ENCODE data around the gene TMEM62. TPM values are rescaled to one million over a fixed set of nuclear protein-coding genes. Genes with fewer than 3 reads are reported as not detected.

The TMEM62 gene
- total and polyA plus RNA-seq, 9 of the 15 experiments (the other 6 are each of a cell fraction or from before 2014, with no cell fraction given) = 4.4 to 16.6 (median 11.1) TPM

- Histone ChIP-seq H3K27ac (ENCODE audit: extremely low read depth, low read depth, low read length) (no peak overlapping the region), H3K36me3 (ENCODE audit: control insufficient read depth, insufficient read depth, low read length) (no peaks in the 10 kb centered on the region), H4K20me1 (replicated peaks; ENCODE audit: control insufficient read depth, insufficient read depth, low read length) (no peaks in the 10 kb centered on the region), H3K9ac (ENCODE audit: insufficient read depth in 1 of 2, low read depth in 2 of 2, low read length in 2 of 2) (no peak overlapping the region), H3K79me2 (ENCODE audit: control insufficient read depth, insufficient read depth, low read length) (no peaks in the 10 kb centered on the region), H3K9me3 (replicated peaks; ENCODE audit: control insufficient read depth, insufficient read depth, low read depth, low read length) (no peaks in the 10 kb centered on the region), H3K9me1 (ENCODE audit: control insufficient read depth, insufficient read depth, low read length) (no peaks in the 10 kb centered on the region), H3K4me2 (ENCODE audit: insufficient read depth, low read length) (no peak overlapping the region), H3K4me3 (no peak overlapping the region), H3K27me3 (ENCODE audit: control insufficient read depth in 2 of 2, insufficient read depth in 2 of 2, low read length in 2 of 2) (no peaks in the 10 kb centered on the region), H3K4me1 (replicated peaks in 1 of 2; ENCODE audit: control insufficient read depth in 2 of 2, insufficient read depth in 2 of 2, low read length in 2 of 2) (peaks cover 11 to 20% of the 10 kb centered on the region in 2 experiments; a peak in 4 of 5 replicates), H2AFZ (ENCODE audit: low read depth, low read length) (no peak overlapping the region)
- CTCF ChIA-PET (ENCODE audit: low intra/inter-chr PET ratio) = no interaction called here
- DNase-seq (ENCODE audit: extremely low read depth in 1 of 4, low spot score in 3 of 4) = no peak
- POLR2A ChIA-PET = interaction anchor here (0.7 kb wide), 1 partner anchor 9 kb away, joined by 7 read pairs; no protein-coding TSS in a partner anchor
- WGBS (ENCODE audit: insufficient coverage, low coverage, missing lambda C conversion rate) = 71% methylated on average over 3 of the region's 3 CpGs
- in situ Hi-C loops (cut with MboI) (no loop called here), intact Hi-C loops (cut with micrococcal nuclease) (no loop called here)
- TF ChIP-seq ZNF253 (CRISPR knock-in tag; conservative IDR thresholded peaks at IDR 0.05) (no peak), MLLT1 (IDR thresholded peaks at IDR 0.05) (no peak), THAP7 (CRISPR knock-in tag; IDR thresholded peaks at IDR 0.05) (no peak), SOX6 (IDR thresholded peaks at IDR 0.05) (no peak), ZSCAN32 (CRISPR knock-in tag; IDR thresholded peaks at IDR 0.05) (no peak), FOXA3 (CRISPR knock-in tag; conservative IDR thresholded peaks at IDR 0.05 in 1 of 2, IDR thresholded peaks at IDR 0.05 in 1 of 2) (peak in 1 of 2 experiments; percentile 70; a peak in 1 of 4 replicates), ZNF133 (CRISPR knock-in tag; IDR thresholded peaks at IDR 0.05) (no peak), ZNF316 (IDR thresholded peaks at IDR 0.05) (peak; percentile 61)
- BruUV-seq (replicated peaks) = no TSS peak
- ATAC-seq = no peak
- FAIRE-seq = no peak
Observed at GRCh38 chr15:43232289-43232874, 99.0 kb downstream of the TMEM62 start.

Small RNAs within 50 kb of the gene (small RNA-seq; reads per million reads assigned to genes)
- not detected for gene AC068724.2

Other genes with a start within 250 kb of the TMEM62 start
Only the 7 nearest of the 9 such genes appear.
- gene TTBK2, start 212.8 kb upstream of the TMEM62 start, total RNA-seq (2014; rRNA removed) = 3.7 and 4.4 TPM in 2 replicates
- gene TTBK2, start 212.8 kb upstream of the TMEM62 start, total RNA-seq (2014; rRNA removed; fragmentation: Illumina TruSeq; extraction: Trizol) = 7.0 and 7.1 TPM in 2 replicates
- gene TTBK2, start 212.8 kb upstream of the TMEM62 start, total RNA-seq (2015; rRNA removed; fragmentation: Illumina TruSeq; extraction: Trizol) = 5.7 and 6.1 TPM in 2 replicates
- gene TTBK2, start 212.8 kb upstream of the TMEM62 start, total RNA-seq (2021) = 8.0 and 8.5 TPM in 2 replicates
- 6.4 and 7.9 TPM in 2 replicates for gene TTBK2, start 212.8 kb upstream of the TMEM62 start, polyA plus RNA-seq (2011; rRNA removed)
- gene TTBK2, start 212.8 kb upstream of the TMEM62 start, polyA plus RNA-seq (2014; fragmentation: Illumina TruSeq; extraction: Trizol) = 4.1 and 4.8 TPM in 2 replicates
- 1 to 10 TPM in 1 of 2 experiments, under 1 TPM in 1; 0.89 to 1.2 TPM for gene TTBK2, start 212.8 kb upstream of the TMEM62 start, polyA plus RNA-seq (2014; fragmentation: Nextera tagmentation; extraction: Ambion mirVana)
- 3.2 and 4.0 TPM in 2 replicates for gene TTBK2, start 212.8 kb upstream of the TMEM62 start, polyA plus RNA-seq (2014; rRNA removed)
- gene UBR1, start 27.5 kb upstream of the TMEM62 start, total RNA-seq (2014; rRNA removed) = 15.3 and 20.9 TPM in 2 replicates
- gene UBR1, start 27.5 kb upstream of the TMEM62 start, total RNA-seq (2014; rRNA removed; fragmentation: Illumina TruSeq; extraction: Trizol) = 30.7 and 32.8 TPM in 2 replicates
- gene UBR1, start 27.5 kb upstream of the TMEM62 start, total RNA-seq (2015; rRNA removed; fragmentation: Illumina TruSeq; extraction: Trizol) = 23.6 and 28.6 TPM in 2 replicates
- 21.2 and 24.0 TPM in 2 replicates for gene UBR1, start 27.5 kb upstream of the TMEM62 start, total RNA-seq (2021)
- gene UBR1, start 27.5 kb upstream of the TMEM62 start, polyA plus RNA-seq (2011; rRNA removed) = 10.6 and 15.7 TPM in 2 replicates
- gene UBR1, start 27.5 kb upstream of the TMEM62 start, polyA plus RNA-seq (2014; fragmentation: Illumina TruSeq; extraction: Trizol) = 10.8 and 14.2 TPM in 2 replicates
- 1 to 10 TPM; 5.8 to 7.1 TPM for gene UBR1, start 27.5 kb upstream of the TMEM62 start, polyA plus RNA-seq (2014; fragmentation: Nextera tagmentation; extraction: Ambion mirVana)
- gene UBR1, start 27.5 kb upstream of the TMEM62 start, polyA plus RNA-seq (2014; rRNA removed) = 10.8 and 11.6 TPM in 2 replicates
- 50.0 and 55.5 TPM in 2 replicates for gene CCNDBP1, start 51.8 kb downstream of the TMEM62 start, total RNA-seq (2014; rRNA removed)
- gene CCNDBP1, start 51.8 kb downstream of the TMEM62 start, total RNA-seq (2014; rRNA removed; fragmentation: Illumina TruSeq; extraction: Trizol) = 67.6 and 71.9 TPM in 2 replicates
- gene CCNDBP1, start 51.8 kb downstream of the TMEM62 start, total RNA-seq (2015; rRNA removed; fragmentation: Illumina TruSeq; extraction: Trizol) = 47.9 and 49.5 TPM in 2 replicates
- 47.9 and 49.1 TPM in 2 replicates for gene CCNDBP1, start 51.8 kb downstream of the TMEM62 start, total RNA-seq (2021)
- 98.3 and 111 TPM in 2 replicates for gene CCNDBP1, start 51.8 kb downstream of the TMEM62 start, polyA plus RNA-seq (2011; rRNA removed)
- gene CCNDBP1, start 51.8 kb downstream of the TMEM62 start, polyA plus RNA-seq (2014; fragmentation: Illumina TruSeq; extraction: Trizol) = 57.7 and 59.9 TPM in 2 replicates
- 10 to 100 TPM; 37.0 to 44.7 TPM for gene CCNDBP1, start 51.8 kb downstream of the TMEM62 start, polyA plus RNA-seq (2014; fragmentation: Nextera tagmentation; extraction: Ambion mirVana)
- gene CCNDBP1, start 51.8 kb downstream of the TMEM62 start, polyA plus RNA-seq (2014; rRNA removed) = 65.4 and 72.0 TPM in 2 replicates
- 1.5 and 2.1 TPM in 2 replicates for gene EPB42, start 87.4 kb downstream of the TMEM62 start, total RNA-seq (2014; rRNA removed)
- gene EPB42, start 87.4 kb downstream of the TMEM62 start, total RNA-seq (2014; rRNA removed; fragmentation: Illumina TruSeq; extraction: Trizol) = 1.4 and 1.5 TPM in 2 replicates
- gene EPB42, start 87.4 kb downstream of the TMEM62 start, total RNA-seq (2015; rRNA removed; fragmentation: Illumina TruSeq; extraction: Trizol) = 0.51 and 0.79 TPM in 2 replicates
- gene EPB42, start 87.4 kb downstream of the TMEM62 start, total RNA-seq (2021) = 1.3 and 1.7 TPM in 2 replicates
- gene EPB42, start 87.4 kb downstream of the TMEM62 start, polyA plus RNA-seq (2011; rRNA removed) = 0.59 and 0.89 TPM in 2 replicates
- gene EPB42, start 87.4 kb downstream of the TMEM62 start, polyA plus RNA-seq (2014; fragmentation: Illumina TruSeq; extraction: Trizol) = 1.5 and 2.3 TPM in 2 replicates
- gene EPB42, start 87.4 kb downstream of the TMEM62 start, polyA plus RNA-seq (2014; fragmentation: Nextera tagmentation; extraction: Ambion mirVana) = under 1 TPM; 0.38 to 0.57 TPM
- gene EPB42, start 87.4 kb downstream of the TMEM62 start, polyA plus RNA-seq (2014; rRNA removed) = 1.3 and 1.6 TPM in 2 replicates
- gene TGM5, start 133.3 kb downstream of the TMEM62 start, total RNA-seq (2014; rRNA removed) = not detected in 2 replicates
- not detected in 2 replicates for gene TGM5, start 133.3 kb downstream of the TMEM62 start, total RNA-seq (2014; rRNA removed; fragmentation: Illumina TruSeq; extraction: Trizol)
- 0.07 and 0.15 TPM in 2 replicates for gene TGM5, start 133.3 kb downstream of the TMEM62 start, total RNA-seq (2015; rRNA removed; fragmentation: Illumina TruSeq; extraction: Trizol)
- gene TGM5, start 133.3 kb downstream of the TMEM62 start, total RNA-seq (2021) = not detected in 2 replicates
- 0.07 TPM in 1 of 2 replicates, not detected in the other for gene TGM5, start 133.3 kb downstream of the TMEM62 start, polyA plus RNA-seq (2011; rRNA removed)
- not detected in 2 replicates for gene TGM5, start 133.3 kb downstream of the TMEM62 start, polyA plus RNA-seq (2014; fragmentation: Illumina TruSeq; extraction: Trizol)
- under 1 TPM; 0.03 to 0.10 TPM for gene TGM5, start 133.3 kb downstream of the TMEM62 start, polyA plus RNA-seq (2014; fragmentation: Nextera tagmentation; extraction: Ambion mirVana)
- not detected in 2 replicates for gene TGM5, start 133.3 kb downstream of the TMEM62 start, polyA plus RNA-seq (2014; rRNA removed)
- gene TGM7, start 168.7 kb downstream of the TMEM62 start, total RNA-seq (2014; rRNA removed) = not detected in 2 replicates
- not detected in 2 replicates for gene TGM7, start 168.7 kb downstream of the TMEM62 start, total RNA-seq (2014; rRNA removed; fragmentation: Illumina TruSeq; extraction: Trizol)
- not detected in 2 replicates for gene TGM7, start 168.7 kb downstream of the TMEM62 start, total RNA-seq (2015; rRNA removed; fragmentation: Illumina TruSeq; extraction: Trizol)
- gene TGM7, start 168.7 kb downstream of the TMEM62 start, total RNA-seq (2021) = not detected in 2 replicates
- not detected in 2 replicates for gene TGM7, start 168.7 kb downstream of the TMEM62 start, polyA plus RNA-seq (2011; rRNA removed)
- not detected in 2 replicates for gene TGM7, start 168.7 kb downstream of the TMEM62 start, polyA plus RNA-seq (2014; fragmentation: Illumina TruSeq; extraction: Trizol)
- not detected for gene TGM7, start 168.7 kb downstream of the TMEM62 start, polyA plus RNA-seq (2014; fragmentation: Nextera tagmentation; extraction: Ambion mirVana)
- gene TGM7, start 168.7 kb downstream of the TMEM62 start, polyA plus RNA-seq (2014; rRNA removed) = not detected in 2 replicates
- 7.8 and 11.8 TPM in 2 replicates for gene LCMT2, start 197.0 kb downstream of the TMEM62 start, total RNA-seq (2014; rRNA removed)
- 16.5 and 18.6 TPM in 2 replicates for gene LCMT2, start 197.0 kb downstream of the TMEM62 start, total RNA-seq (2014; rRNA removed; fragmentation: Illumina TruSeq; extraction: Trizol)
- 19.6 and 21.8 TPM in 2 replicates for gene LCMT2, start 197.0 kb downstream of the TMEM62 start, total RNA-seq (2015; rRNA removed; fragmentation: Illumina TruSeq; extraction: Trizol)
- 15.2 and 16.0 TPM in 2 replicates for gene LCMT2, start 197.0 kb downstream of the TMEM62 start, total RNA-seq (2021)
- 14.9 and 22.3 TPM in 2 replicates for gene LCMT2, start 197.0 kb downstream of the TMEM62 start, polyA plus RNA-seq (2011; rRNA removed)
- 15.3 and 18.2 TPM in 2 replicates for gene LCMT2, start 197.0 kb downstream of the TMEM62 start, polyA plus RNA-seq (2014; fragmentation: Illumina TruSeq; extraction: Trizol)
- 1 to 10 TPM; 2.5 to 2.9 TPM for gene LCMT2, start 197.0 kb downstream of the TMEM62 start, polyA plus RNA-seq (2014; fragmentation: Nextera tagmentation; extraction: Ambion mirVana)
- gene LCMT2, start 197.0 kb downstream of the TMEM62 start, polyA plus RNA-seq (2014; rRNA removed) = 12.7 and 14.2 TPM in 2 replicates

Data from K562 (cell line).